ENCODE data around the gene ASPRV1.

The ASPRV1 gene

GRCh38 chr2:69985688-69986087 lies 24.3 kb upstream of the ASPRV1 start:
- TF ChIP-seq CTCF (conservative IDR thresholded peaks at IDR 0.05) (no peak), ZFX (IDR thresholded peaks at IDR 0.05) (no peak)
- no peak overlapping the region for H3K27ac ChIP-seq

GRCh38 chr2:69985216-69985615 lies 23.8 kb upstream of the ASPRV1 start:
- no peak overlapping the region for H3K27ac ChIP-seq
- no peak for TF ChIP-seq ZFX (IDR thresholded peaks at IDR 0.05)
- no peak for TF ChIP-seq CTCF (conservative IDR thresholded peaks at IDR 0.05)

GRCh38 chr2:69983392-69983966 lies 22.0 kb upstream of the ASPRV1 start:
- no peak for TF ChIP-seq ZFX (IDR thresholded peaks at IDR 0.05)
- TF ChIP-seq CTCF (conservative IDR thresholded peaks at IDR 0.05) = no peak
- no peak overlapping the region for H3K27ac ChIP-seq

- H3K27ac ChIP-seq = no peak overlapping the region
- TF ChIP-seq ZFX (IDR thresholded peaks at IDR 0.05) = no peak
- no peak for TF ChIP-seq CTCF (conservative IDR thresholded peaks at IDR 0.05)
These were observed 18.7 kb upstream of the ASPRV1 start for GRCh38 chr2:69979902-69980807.

GRCh38 chr2:69977906-69978482 lies 16.6 kb upstream of the ASPRV1 start:
- TF ChIP-seq CTCF (conservative IDR thresholded peaks at IDR 0.05) = no peak
- TF ChIP-seq ZFX (IDR thresholded peaks at IDR 0.05) = no peak
- H3K27ac ChIP-seq = no peak overlapping the region

GRCh38 chr2:69977186-69977585 lies 15.8 kb upstream of the ASPRV1 start:
- H3K27ac ChIP-seq = no peak overlapping the region
- TF ChIP-seq ZFX (IDR thresholded peaks at IDR 0.05) (no peak), CTCF (conservative IDR thresholded peaks at IDR 0.05) (no peak)

- H3K27ac ChIP-seq = no peak overlapping the region
- TF ChIP-seq CTCF (conservative IDR thresholded peaks at IDR 0.05) (no peak), ZFX (IDR thresholded peaks at IDR 0.05) (no peak)
These were observed 14.5 kb upstream of the ASPRV1 start for GRCh38 chr2:69975853-69976462.

All from C4-2B (cell line).